IPS-18a (cell line): ENCODE results near the gene ANKRD39.
"Not testable (repeated sequence)": the region's sequence is repeated elsewhere in the genome, so short reads cannot be mapped to it uniquely, and the experiment has no call there.

Experiments used
- H3K27ac ChIP-seq: one replicate; pipeline ENCODE4 v1.5.1; 2013; ENCODE audit warnings: low read length
- H3K27me3 ChIP-seq: one replicate; pipeline ENCODE4 v1.6.1; 2013; ENCODE audit warnings: mild to moderate bottlenecking, low read length; ENCODE audit not compliant: control insufficient read depth, insufficient read depth
- H3K36me3 ChIP-seq: one replicate; pipeline ENCODE4 v1.6.1; 2013; ENCODE audit warnings: low read depth, low read length; ENCODE audit not compliant: control insufficient read depth
- H3K4me1 ChIP-seq: one replicate; pipeline ENCODE4 v1.6.1; 2013; ENCODE audit warnings: low read depth, low read length; ENCODE audit not compliant: control insufficient read depth
- H3K4me3 ChIP-seq: one replicate; pipeline ENCODE4 v1.5.1; 2013; ENCODE audit warnings: low read length
- H3K9ac ChIP-seq: one replicate; pipeline ENCODE4 v1.6.1; 2013; ENCODE audit warnings: mild to moderate bottlenecking, low read length, moderate library complexity
- H3K9me3 ChIP-seq: one replicate; pipeline ENCODE4 v1.6.1; 2013; ENCODE audit warnings: low read depth, low read length; ENCODE audit not compliant: control insufficient read depth

Gene ANKRD39

GRCh38 chr2:96867756-96868554 lies 10.1 kb upstream of the ANKRD39 start:
- Histone ChIP-seq H3K27ac (peak overlapping the region; percentile 91), H3K4me1 (peaks cover 16% of the 10 kb centered on the region), H3K9ac (peak overlapping the region; percentile 95), H3K36me3 (peaks cover 42% of the 10 kb centered on the region), H3K27me3 (peaks cover 9% of the 10 kb centered on the region), H3K4me3 (peak overlapping the region; percentile 71), H3K9me3 (no peaks in the 10 kb centered on the region)

GRCh38 chr2:96866986-96867755 lies 9.4 kb upstream of the ANKRD39 start:
- H3K4me3 ChIP-seq = peak overlapping the region; percentile 71
- H3K27me3 ChIP-seq = peaks cover 9% of the 10 kb centered on the region
- H3K36me3 ChIP-seq = peaks cover 45% of the 10 kb centered on the region
- H3K9ac ChIP-seq = no peak overlapping the region
- H3K27ac ChIP-seq = no peak overlapping the region
- H3K9me3 ChIP-seq = no peaks in the 10 kb centered on the region
- peaks cover 12% of the 10 kb centered on the region for H3K4me1 ChIP-seq

GRCh38 chr2:96866586-96866985 lies 8.8 kb upstream of the ANKRD39 start:
- Histone ChIP-seq H3K4me3 (no peak overlapping the region), H3K9ac (no peak overlapping the region), H3K9me3 (no peaks in the 10 kb centered on the region), H3K36me3 (peaks cover 51% of the 10 kb centered on the region), H3K27me3 (peaks cover 9% of the 10 kb centered on the region), H3K4me1 (peaks cover 12% of the 10 kb centered on the region), H3K27ac (no peak overlapping the region)

GRCh38 chr2:96866149-96866548 lies 8.3 kb upstream of the ANKRD39 start:
- no peak overlapping the region for H3K9ac ChIP-seq
- H3K27me3 ChIP-seq = peaks cover 8% of the 10 kb centered on the region
- H3K36me3 ChIP-seq = peaks cover 55% of the 10 kb centered on the region

GRCh38 chr2:96865654-96866053 lies 7.8 kb upstream of the ANKRD39 start:
- no peak overlapping the region for H3K4me3 ChIP-seq
- no peak overlapping the region for H3K9ac ChIP-seq
- H3K27me3 ChIP-seq = peaks cover 3% of the 10 kb centered on the region
- peaks cover 8% of the 10 kb centered on the region for H3K4me1 ChIP-seq
- H3K9me3 ChIP-seq = no peaks in the 10 kb centered on the region
- peaks cover 60% of the 10 kb centered on the region for H3K36me3 ChIP-seq
- H3K27ac ChIP-seq = no peak overlapping the region

More at GRCh38 chr2:96866149-96866548, 8.3 kb upstream of the ANKRD39 start:
- H3K4me1 ChIP-seq = peaks cover 12% of the 10 kb centered on the region
- H3K27ac ChIP-seq = no peak overlapping the region
- no peaks in the 10 kb centered on the region for H3K9me3 ChIP-seq
- no peak overlapping the region for H3K4me3 ChIP-seq

GRCh38 chr2:96864343-96865091 lies 6.7 kb upstream of the ANKRD39 start:
- H3K4me1 ChIP-seq = peaks cover 8% of the 10 kb centered on the region
- H3K36me3 ChIP-seq = peaks cover 63% of the 10 kb centered on the region
- no peak overlapping the region for H3K9ac ChIP-seq
- no peak overlapping the region for H3K27ac ChIP-seq
- no peak overlapping the region for H3K4me3 ChIP-seq
- H3K27me3 ChIP-seq = no peaks in the 10 kb centered on the region
- H3K9me3 ChIP-seq = no peaks in the 10 kb centered on the region

GRCh38 chr2:96863575-96864342 lies 5.9 kb upstream of the ANKRD39 start:
- Histone ChIP-seq H3K9ac (no peak overlapping the region), H3K4me3 (no peak overlapping the region), H3K9me3 (no peaks in the 10 kb centered on the region), H3K36me3 (peaks cover 63% of the 10 kb centered on the region), H3K27me3 (no peaks in the 10 kb centered on the region), H3K4me1 (peaks cover 11% of the 10 kb centered on the region), H3K27ac (no peak overlapping the region)

GRCh38 chr2:96863056-96863455 lies 5.2 kb upstream of the ANKRD39 start:
- H3K9ac ChIP-seq, H3K9me3 ChIP-seq, H3K27me3 ChIP-seq, H3K4me3 ChIP-seq, H3K27ac ChIP-seq: not testable (repeated sequence)
- peaks cover 11% of the 10 kb centered on the region for H3K4me1 ChIP-seq
- peaks cover 63% of the 10 kb centered on the region for H3K36me3 ChIP-seq

- Histone ChIP-seq H3K27ac (no peak overlapping the region), H3K9me3 (no peaks in the 10 kb centered on the region), H3K4me1 (peaks cover 14% of the 10 kb centered on the region), H3K9ac (no peak overlapping the region), H3K36me3 (peaks cover 53% of the 10 kb centered on the region), H3K4me3 (no peak overlapping the region), H3K27me3 (no peaks in the 10 kb centered on the region)
Measured at GRCh38 chr2:96861074-96861473, 3.3 kb upstream of the ANKRD39 start.

- H3K4me1 ChIP-seq = peaks cover 14% of the 10 kb centered on the region
- H3K36me3 ChIP-seq = peaks cover 45% of the 10 kb centered on the region
- H3K9ac ChIP-seq = no peak overlapping the region
- H3K27me3 ChIP-seq = no peaks in the 10 kb centered on the region
- H3K9me3 ChIP-seq = no peaks in the 10 kb centered on the region
- H3K4me3 ChIP-seq = no peak overlapping the region
- H3K27ac ChIP-seq = no peak overlapping the region
Measured at GRCh38 chr2:96860065-96861029, 2.5 kb upstream of the ANKRD39 start.
